ENCODE results near the gene FAM229A. TPM values are rescaled to one million over a fixed set of nuclear protein-coding genes. Genes with fewer than 3 reads are reported as not detected.

Gene FAM229A
- total RNA-seq, 1 donor, result 1.7 TPM

DNA sequence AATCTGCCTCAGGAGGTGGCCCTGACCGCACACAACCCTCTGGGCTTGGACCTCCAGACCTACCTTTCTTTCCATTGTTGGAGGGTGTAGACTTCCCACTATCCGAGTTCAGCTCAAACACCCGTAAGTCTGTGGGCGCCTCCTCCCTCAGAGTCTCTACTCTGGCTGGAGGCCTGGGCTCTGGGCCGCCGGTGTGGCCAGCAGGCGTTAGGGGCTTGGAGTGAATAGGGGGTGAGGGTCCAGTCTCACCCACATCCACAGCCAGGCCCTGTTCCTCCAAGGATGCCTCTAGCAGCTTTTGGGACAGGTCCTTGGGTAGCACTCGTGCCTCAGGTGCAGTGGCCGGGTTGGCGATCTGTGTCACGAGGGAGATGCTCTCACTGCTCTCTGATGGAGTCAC lies 13.9 kb upstream of the FAM229A start:
- no peak overlapping the region for H3K4me3 ChIP-seq (ENCODE audit: low read depth, low read length)
- TF ChIP-seq, protein P1, sequence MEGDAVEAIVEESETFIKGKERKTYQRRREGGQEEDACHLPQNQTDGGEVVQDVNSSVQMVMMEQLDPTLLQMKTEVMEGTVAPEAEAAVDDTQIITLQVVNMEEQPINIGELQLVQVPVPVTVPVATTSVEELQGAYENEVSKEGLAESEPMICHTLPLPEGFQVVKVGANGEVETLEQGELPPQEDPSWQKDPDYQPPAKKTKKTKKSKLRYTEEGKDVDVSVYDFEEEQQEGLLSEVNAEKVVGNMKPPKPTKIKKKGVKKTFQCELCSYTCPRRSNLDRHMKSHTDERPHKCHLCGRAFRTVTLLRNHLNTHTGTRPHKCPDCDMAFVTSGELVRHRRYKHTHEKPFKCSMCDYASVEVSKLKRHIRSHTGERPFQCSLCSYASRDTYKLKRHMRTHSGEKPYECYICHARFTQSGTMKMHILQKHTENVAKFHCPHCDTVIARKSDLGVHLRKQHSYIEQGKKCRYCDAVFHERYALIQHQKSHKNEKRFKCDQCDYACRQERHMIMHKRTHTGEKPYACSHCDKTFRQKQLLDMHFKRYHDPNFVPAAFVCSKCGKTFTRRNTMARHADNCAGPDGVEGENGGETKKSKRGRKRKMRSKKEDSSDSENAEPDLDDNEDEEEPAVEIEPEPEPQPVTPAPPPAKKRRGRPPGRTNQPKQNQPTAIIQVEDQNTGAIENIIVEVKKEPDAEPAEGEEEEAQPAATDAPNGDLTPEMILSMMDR (IDR thresholded peaks at IDR 0.05; ENCODE audit: insufficient read depth, low read length), result no peak
- DNase-seq (ENCODE audit: low read depth), result no peak

DNA sequence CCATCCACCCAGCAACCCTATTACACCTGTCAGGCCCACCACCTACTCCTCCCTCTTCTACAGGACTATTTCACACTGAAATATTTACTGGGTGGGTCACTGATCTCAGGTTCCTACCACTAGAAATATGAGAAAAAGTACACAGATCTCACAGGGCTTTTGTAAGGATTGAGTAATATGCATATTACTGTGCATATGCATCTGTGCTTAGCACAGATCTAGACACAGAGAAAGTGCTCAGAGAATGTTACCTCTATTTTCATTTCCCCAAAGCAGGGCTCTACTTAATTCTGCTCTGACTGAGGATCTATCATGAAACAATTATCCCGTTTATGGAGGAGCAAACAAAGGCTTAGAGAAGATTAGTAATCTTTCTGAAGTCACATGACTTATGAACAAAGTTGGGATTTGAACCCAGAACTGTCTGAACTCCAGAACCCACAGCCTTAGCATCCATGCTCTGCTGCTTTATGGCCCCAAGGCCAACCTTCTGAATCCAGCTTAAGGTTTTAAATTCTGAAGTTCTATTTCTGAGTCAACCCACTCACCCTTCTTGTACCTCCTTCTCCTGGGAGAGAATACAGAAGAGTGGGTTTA lies 11.8 kb upstream of the FAM229A start:
- no peak overlapping the region for H3K4me3 ChIP-seq (ENCODE audit: low read depth, low read length)
- TF ChIP-seq, protein P1 (IDR thresholded peaks at IDR 0.05; ENCODE audit: insufficient read depth, low read length), result no peak
- no peak for DNase-seq (ENCODE audit: low read depth)

DNA sequence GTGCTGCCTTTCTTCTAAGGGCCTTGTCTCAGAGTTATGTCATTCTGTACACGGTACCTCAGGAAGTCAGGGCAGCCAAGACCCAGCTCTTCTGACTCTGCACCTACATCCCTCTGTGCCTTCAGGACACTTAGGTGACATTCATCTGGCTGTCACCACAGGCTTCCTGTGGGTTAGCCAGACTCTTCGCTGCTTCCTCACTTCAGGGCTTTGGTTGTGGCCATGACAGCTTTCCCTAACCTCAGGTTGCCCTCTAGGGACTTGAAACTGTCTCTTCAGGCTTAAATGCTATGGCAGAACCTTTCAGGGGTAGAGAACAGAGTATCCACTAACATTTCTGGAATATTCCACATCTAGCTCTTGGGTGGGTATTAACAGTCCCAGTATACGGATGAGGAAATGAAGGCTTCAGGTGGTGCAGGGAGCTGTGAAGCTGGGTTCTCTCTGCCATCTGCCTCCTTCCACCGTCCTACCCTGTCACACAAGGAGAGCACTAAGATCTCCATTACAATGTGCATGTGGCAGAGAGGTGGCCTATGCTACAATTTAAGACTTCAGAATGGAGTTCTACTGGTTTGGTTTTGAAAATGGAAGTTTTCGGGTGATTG lies 10.0 kb upstream of the FAM229A start:
- TF ChIP-seq, protein P1 (IDR thresholded peaks at IDR 0.05; ENCODE audit: insufficient read depth, low read length), result no peak
- no peak overlapping the region for H3K4me3 ChIP-seq (ENCODE audit: low read depth, low read length)
- DNase-seq (ENCODE audit: low read depth), result no peak

DNA sequence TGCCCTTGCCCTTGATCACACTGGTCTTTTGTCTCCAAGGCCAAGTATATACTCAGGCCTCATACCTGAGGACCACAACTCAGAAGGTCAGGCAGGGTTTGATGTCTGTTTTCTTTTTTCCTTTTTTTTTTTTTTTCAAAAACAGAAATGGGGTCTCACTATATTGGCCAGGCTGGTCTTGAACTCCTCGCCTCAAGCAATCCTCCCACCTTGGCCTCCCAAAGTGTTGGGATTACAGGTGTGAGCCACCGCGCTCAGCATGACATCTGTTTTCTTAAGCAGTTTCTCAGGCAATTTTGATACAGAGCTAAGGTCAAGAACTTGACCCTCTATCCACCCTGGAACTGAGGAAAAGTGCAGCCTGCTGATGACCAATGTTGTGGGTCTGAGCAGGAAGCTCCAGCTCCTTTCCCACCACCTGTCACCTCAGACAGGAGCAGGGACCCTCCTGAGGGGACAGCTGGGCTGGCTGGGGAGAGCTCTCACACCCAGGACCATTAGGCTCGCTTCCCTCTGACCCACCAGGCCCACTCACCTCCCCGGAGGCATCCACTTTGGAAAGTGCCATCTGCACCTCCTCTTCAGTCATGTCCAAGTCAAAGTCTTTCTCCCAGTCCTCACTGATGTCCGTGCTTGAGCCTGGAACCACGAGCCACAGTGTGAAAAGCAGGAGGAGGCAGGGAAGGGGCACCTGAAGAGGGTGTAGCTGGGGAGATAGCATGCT lies 5.8 kb upstream of the FAM229A start:
- no peak for DNase-seq (ENCODE audit: low read depth)
- TF ChIP-seq, protein P1 (IDR thresholded peaks at IDR 0.05; ENCODE audit: insufficient read depth, low read length), result no peak

DNA sequence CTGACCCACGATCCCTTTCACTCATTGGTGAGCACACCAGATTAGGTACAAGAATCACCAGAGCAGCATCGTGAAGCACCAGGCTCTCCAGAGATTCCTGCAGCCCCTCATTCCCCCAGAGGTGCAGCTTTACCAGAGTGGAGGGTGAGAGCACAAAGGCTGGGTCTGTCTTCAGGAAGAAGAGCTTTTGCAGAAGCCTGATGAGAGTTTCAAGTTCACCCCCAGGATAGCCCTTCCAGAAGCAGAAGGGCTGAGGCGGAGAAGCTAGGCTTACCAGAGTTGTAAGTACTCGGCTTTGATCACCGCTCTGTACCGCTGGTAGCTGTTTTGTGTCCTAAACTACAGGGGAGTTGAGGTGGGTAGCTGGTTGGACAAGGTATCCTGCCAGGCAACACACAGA lies 3.2 kb upstream of the FAM229A start:
- no peak overlapping the region for H3K4me3 ChIP-seq (ENCODE audit: low read depth, low read length)
- TF ChIP-seq, protein P1 (IDR thresholded peaks at IDR 0.05; ENCODE audit: insufficient read depth, low read length), result no peak
- no peak for DNase-seq (ENCODE audit: low read depth)

More for the DNA sequence above, 5.8 kb upstream of the FAM229A start:
- H3K4me3 ChIP-seq (ENCODE audit: low read depth, low read length), result no peak overlapping the region

DNA sequence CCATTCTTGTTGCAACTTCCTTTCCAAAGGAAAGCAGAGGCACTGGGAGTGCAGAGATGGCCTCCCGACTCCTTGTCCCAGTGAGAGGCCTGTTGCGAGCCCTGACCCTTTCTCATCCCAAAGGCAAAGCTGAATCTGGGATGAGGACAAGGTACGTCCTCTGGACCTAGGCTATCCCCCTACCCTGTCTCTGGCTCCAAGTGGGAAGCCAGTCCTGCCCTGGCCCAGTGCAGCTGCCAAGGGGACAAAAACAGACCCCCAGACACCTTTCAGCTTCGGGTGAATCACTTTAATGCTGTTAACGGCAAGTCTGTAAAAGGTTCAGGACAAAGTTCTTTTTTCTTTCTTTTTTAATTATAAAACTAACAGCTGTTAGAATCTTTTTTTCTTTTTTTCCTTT lies 2.6 kb upstream of the FAM229A start:
- TF ChIP-seq, protein P1 (IDR thresholded peaks at IDR 0.05; ENCODE audit: insufficient read depth, low read length), result no peak
- DNase-seq (ENCODE audit: low read depth), result no peak
- no peak overlapping the region for H3K4me3 ChIP-seq (ENCODE audit: low read depth, low read length)

Data from fibroblast of the aortic adventitia (primary cell).